GM19397 (cell line): ENCODE data around the gene TDRD12.
"Not testable (repeated sequence)": the region's sequence is repeated elsewhere in the genome, so short reads cannot be mapped to it uniquely, and the experiment has no call there.

ENCODE experiments used
- ATAC-seq: cut with Tn5 transposase; IDR thresholded peaks from one replicate; pipeline ENCODE4 v1.9.1; 2021; ENCODE audit warnings: mild to moderate bottlenecking, moderate library complexity; ENCODE audit not compliant: unreplicated experiment

TDRD12 gene

DNA sequence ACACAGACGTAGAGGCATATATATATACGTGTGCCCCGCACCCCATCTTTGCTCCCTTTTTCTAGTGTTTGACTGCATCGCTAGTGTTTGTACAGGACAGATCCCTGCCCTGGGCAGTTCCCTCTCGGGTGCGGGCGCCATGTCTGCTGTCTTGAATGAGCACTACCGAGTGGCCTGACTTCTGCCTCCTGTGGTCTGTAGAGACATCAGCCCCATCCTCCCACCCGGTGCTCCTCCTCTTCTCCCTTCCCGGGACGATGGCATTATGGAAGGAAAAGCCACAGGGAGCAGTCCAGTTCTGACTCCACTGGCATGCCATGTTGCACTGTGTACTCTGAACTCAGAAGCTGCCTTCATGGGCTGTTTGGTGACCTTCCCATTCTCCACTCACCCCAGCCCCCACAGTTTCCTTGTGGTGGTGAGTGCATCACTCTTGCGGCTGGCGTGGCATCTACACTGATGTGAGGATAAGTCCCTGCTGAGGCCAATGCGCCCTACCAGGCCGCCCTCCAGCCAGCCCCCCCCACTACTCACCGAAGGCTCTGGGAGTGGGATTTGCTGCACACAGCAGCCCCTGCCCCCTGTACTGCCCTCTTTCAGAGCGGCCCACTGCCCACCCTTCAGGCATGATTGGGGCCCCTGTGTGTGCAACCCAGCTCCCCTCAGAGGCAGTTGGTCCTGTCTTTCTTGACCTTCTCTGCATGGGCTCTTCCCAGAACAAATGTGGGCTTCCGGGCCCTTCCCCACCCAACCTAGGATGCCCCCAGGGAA lies 25.2 kb downstream of the TDRD12 start:
- ATAC-seq: no peak

GRCh38 chr19:32745594-32746251 lies 26.2 kb downstream of the TDRD12 start:
- not testable (repeated sequence) for ATAC-seq

GRCh38 chr19:32746631-32747196 lies 27.1 kb downstream of the TDRD12 start:
- ATAC-seq: not testable (repeated sequence)

DNA sequence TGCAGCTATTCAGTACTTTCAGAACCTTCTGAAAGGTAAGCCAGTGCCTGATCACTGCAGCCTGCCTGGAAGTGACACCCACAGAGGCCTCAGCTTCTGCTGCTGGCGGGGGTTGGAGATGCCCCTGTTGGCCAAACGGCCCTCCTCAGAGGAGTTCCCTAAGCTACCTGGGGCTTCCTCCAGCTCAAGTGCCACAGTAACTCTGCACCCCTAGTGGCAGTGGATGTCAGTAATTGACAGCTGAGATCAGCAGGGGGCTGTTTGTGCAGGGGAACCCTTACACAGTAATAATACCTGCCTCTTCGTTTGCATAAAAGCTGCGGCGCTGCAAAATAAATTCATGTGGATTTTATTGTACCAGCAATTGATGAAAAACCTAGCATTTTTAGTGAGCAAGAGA lies 28.9 kb downstream of the TDRD12 start:
- no peak for ATAC-seq

DNA sequence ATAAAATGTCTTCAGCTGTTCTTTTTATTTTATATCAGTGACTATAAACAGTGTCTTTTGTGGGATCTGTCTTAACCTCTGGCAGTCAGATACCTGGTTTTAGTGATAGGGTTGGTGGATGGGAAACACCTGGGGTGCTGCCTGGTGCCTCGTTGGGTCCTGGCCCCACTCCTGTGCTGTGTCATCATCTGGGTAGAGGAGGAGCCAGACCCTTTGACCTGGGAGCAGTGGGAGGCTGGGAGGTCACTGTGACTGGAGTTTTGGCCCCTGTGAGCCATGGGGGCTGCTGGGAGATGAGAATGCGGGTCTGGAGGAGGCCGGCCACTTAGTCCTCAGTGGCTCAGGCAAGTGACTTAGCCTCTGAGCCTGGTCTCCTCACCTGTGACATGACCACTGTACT lies 29.4 kb downstream of the TDRD12 start:
- ATAC-seq: no peak

DNA sequence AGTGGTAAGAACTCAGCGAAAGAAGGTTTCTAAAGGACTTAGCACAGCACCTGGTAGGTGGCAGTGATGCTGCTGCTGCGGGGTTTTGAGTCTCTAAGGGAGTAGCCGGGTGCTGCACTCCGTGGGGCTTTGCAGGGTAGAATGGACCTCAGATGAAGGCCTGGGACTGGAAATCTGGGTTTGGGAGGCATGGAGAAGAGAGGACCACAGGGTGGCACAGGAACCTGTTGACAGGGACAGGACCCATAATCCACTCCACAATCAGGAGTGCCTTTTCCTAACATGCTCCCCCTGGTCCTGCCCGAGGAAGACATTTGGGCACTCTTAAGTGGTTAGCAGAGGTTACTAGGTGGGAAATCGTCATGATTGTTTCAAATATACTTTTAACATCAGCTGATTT lies 29.8 kb downstream of the TDRD12 start:
- ATAC-seq: no peak

- ATAC-seq: no peak
Measured at GRCh38 chr19:32750441-32751055, 31.0 kb downstream of the TDRD12 start.

DNA sequence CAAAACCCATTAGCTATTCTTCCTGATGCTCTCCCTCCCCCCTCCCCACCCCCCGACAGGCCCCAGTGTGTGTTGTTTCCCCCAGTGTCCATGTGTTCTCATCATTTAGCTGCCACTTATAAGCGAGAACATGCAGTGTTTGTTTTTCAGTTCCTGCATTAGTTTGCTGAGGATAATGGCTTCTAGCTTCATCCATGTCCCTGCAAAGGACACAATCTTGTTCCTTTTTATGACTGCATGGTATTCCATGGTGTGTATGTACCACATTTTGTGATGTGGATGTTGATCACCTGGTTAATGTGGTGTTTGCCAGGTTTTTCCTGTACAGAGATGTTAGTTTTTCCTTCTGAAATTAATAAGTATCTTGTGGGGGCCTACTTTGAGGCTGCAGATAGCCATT lies 31.5 kb downstream of the TDRD12 start:
- no peak for ATAC-seq

DNA sequence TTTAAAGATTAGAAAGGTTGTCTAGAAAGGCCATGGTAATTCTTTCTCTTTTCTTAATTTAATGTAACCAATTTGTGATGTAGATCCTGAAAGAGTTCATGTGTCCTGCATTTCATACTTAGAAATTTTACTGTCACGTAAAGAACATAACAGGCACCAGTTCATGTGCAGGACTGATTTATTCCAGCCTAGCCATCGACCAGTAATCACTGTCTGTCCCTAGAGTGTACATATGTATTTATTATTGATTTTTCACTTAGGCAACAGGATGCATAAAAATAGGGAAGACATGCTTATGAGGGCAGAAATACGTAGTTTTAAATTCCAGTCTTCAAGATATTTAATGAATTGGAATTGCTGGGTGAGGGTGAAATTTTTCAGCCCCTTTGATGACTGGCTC lies 37.6 kb downstream of the TDRD12 start:
- ATAC-seq: no peak

DNA sequence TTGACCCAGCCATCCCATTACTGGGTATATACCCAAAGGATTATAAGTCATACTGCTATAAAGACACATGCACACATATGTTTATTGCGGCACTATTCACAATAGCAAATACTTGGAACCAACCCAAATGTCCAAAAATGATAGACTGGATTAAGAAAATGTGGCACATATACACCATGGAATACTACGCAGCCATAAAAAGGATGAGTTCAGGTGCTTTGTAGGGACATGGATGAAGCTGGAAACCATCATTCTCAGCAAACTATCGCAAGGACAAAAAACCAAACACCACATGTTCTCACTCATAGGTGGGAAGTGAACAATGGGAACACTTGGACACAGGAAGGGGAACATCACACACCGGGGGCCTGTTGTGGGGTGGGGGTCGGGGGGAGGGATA lies 45.8 kb downstream of the TDRD12 start:
- ATAC-seq: not testable (repeated sequence)

DNA sequence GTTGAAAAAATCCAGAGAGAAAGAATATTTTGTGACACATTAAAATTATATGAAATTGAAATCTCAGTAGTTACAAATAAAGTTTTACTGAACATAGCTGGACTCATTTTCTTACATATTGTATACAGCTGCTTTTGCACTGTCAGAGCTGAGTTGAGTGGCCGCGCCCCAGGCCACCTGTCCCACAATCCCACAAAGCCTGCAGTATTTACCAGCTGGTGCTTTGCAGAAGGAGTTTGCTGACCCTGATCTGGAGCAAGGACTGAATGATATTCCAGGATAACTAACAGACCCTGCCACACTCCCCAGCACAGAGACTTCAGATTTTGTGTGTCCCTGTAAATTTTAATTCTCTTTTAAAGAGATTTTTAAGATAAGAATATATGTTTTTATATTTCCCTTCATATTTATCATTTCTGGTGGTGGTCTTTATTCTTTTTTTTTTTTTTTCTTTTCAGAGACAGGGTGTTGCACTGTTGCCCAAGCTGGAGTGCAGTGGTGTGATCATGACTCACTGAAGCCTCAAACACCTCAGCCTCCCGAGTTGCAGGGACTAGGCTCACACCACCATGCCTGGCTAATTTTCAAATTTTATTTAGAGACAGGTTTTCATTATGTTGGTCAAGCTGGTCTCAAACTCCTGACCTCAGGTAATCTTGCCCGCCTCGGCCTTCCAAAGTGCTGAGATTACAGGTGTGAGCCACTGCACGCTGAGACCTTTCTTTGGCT lies 48.5 kb downstream of the TDRD12 start:
- ATAC-seq: no peak

DNA sequence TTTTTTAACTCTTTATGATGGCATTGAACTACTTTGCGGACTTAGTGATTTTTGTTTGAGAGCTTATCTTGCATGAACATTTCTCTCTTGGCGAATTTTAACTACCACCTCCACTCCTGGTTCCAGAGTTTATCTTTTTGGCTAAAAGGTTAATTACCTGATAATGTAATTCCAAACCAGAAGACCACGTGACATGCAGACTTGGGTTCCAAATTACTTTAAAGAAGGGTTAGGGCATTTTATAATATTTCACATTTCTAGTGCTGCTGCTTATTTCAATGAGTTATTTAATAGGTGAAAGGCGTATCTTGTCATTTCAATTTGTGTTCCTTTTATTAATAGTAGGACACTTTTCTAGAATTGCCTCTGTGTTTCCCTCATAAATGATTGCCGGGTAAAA lies 52.0 kb downstream of the TDRD12 start:
- ATAC-seq: no peak

GRCh38 chr19:32773126-32773525 lies 53.6 kb downstream of the TDRD12 start:
- no peak for ATAC-seq

- no peak for ATAC-seq
Measured at GRCh38 chr19:32779082-32779481, 59.5 kb downstream of the TDRD12 start.

- ATAC-seq: no peak
Measured at GRCh38 chr19:32781280-32781679, 61.7 kb downstream of the TDRD12 start.

DNA sequence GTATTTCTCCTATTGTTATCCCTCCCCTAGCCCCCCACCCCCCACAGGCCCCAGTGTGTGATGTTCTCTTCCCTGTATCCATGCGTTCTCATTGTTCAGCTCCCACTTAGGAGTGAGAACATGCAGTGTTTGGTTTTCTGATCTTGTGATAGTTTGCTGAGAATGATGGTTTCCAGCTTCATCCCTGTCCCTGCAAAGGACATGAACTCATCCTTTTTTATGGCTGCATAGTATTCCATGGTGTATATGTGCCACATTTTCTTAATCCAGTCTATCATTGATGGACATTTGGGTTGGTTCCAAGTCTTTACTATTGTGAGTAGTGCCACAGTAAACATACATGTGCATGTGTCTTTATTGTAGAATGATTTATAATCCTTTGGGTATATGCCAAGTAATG lies 62.5 kb downstream of the TDRD12 start:
- not testable (repeated sequence) for ATAC-seq

GRCh38 chr19:32787161-32787813 lies 67.7 kb downstream of the TDRD12 start:
- ATAC-seq: not testable (repeated sequence)

GRCh38 chr19:32787895-32788294 lies 68.3 kb downstream of the TDRD12 start:
- not testable (repeated sequence) for ATAC-seq

DNA sequence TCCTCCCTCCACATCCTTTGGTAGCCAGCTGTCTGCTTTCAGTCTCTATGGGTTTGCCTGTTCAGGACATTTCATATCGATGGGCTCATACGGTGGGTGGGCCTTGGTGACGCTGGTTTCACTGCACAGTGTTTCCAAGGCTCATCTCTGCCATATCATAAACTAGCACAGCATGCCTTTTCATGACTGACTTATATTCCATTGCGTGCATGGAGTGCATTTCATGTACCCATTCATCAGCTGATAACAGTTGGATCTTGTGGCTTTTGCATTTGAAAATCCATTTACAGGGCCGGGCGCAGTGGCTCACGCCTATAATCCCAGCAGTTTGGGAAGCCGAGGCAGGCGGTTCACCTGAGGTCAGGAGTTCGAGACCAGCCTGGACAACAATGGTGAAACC lies 69.9 kb downstream of the TDRD12 start:
- no peak for ATAC-seq

- no peak for ATAC-seq
Measured at GRCh38 chr19:32798201-32798600, 78.6 kb downstream of the TDRD12 start.

GRCh38 chr19:32800191-32800590 lies 80.6 kb downstream of the TDRD12 start:
- no peak for ATAC-seq
